DMS53 treated with DMSO at 0.1 percent for 48 hours (cell line): ENCODE results near the gene SHC2.

Source experiments
- DNase-seq: peaks from one replicate; lab custom pipeline; 2025; ENCODE audit not compliant: unreplicated experiment; lab: John Stamatoyannopoulos, UW

Gene SHC2

DNA sequence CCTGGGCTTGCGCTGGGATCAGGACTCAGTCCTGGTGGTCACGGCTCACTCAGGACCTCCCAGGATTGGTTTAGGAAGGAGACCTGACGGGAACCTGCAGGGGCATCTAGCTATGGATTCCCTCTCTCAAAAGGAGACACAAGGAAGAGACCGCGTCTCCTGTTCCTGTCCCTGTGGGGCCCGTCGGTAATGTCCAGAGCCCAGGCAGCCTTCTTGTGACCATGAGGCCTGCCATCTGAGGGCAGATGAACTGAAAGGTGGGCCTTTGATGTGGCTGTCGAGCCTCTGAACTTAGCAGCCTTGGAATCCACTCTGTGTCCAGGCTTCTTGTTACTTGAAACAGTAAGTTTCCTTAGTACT is 84.7 kb downstream of the SHC2 start:
- no peak for DNase-seq

DNA sequence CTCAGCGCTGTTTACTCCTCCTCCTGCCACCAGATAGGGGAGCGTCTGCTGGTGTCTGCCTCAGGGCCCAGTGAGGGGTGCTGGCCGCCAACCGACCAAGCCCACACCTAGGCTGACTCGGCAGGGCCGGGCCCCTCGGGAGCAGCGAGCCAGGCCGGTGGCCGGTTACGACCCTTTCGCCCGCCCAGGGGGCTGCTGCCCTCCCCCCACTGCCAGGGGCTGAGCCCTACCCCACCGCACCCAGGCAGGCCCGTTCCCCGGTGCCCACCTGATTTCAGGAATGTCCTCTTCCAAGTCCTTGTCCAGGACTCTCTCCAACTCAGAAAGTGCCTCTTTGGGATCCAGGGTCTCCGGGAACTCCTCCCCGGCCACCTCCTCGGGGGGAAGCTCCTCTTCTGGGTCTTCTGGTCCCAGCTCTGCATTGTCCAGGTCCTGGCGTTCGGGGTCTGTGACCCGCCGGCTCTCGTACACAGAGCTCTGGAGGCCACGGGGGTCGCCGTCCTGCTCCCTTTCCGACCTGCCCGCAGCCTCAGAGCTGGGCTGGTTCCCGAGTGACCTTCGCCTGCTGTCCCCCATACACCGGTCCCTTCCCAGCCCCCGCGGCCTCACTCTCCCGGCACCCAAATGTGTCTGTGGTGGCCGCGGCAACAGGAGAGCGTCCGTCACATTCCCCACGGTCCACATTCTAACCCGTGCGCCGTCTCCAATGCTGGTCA is 85.3 kb downstream of the SHC2 start:
- DNase-seq, result no peak

DNA sequence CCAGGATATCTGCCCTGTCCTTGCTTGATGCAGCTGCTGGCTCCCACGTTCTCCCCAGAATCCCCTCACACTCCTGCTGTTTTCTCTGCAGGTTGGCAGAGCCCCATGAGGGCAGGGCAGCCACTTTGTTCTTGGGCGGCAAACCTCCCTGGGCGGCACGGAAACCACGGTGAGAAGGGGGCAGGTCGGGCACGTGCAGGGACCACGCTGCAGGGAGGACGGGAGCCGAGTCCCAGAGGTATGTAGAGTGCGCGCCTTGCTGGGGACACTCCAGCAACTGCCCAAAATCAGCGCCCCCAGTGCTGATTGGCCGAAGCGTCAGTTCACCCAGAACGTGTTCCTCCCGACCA is 86.0 kb downstream of the SHC2 start:
- no peak for DNase-seq

DNA sequence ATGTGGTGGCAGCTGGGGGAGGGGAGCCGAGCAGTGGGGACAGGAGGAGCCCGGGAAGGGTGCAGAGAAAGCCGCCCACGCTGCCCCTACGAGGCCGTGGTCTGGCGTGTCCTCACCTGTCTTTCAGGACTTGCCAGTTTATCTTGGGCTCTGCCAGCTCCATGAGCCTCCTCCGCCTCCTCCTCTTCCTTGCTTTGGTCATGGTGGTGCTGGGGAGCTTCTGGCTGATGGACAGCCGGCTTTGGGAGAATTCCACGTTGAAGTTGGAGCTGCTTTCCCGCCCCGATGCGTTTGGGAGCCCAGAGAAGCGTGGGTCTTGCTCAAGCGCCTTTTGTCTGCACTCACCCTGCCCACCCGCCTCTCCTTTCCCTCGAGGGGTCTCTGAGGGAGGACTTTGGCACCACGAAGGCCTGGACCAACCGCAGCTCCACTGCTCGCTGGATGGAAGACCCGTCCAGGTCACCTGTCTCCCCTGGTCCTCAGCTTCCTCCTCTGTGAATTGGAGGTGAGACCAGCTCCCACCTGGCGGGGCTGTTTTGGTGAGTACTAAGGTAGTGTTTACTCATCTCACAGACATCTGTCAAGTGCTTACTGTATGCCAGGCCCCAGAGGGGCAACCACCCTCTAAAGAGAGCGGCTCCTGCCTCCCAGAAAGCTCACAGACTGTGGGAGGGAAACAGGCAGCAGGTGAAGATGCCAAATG is 86.5 kb downstream of the SHC2 start:
- DNase-seq, result no peak

DNA sequence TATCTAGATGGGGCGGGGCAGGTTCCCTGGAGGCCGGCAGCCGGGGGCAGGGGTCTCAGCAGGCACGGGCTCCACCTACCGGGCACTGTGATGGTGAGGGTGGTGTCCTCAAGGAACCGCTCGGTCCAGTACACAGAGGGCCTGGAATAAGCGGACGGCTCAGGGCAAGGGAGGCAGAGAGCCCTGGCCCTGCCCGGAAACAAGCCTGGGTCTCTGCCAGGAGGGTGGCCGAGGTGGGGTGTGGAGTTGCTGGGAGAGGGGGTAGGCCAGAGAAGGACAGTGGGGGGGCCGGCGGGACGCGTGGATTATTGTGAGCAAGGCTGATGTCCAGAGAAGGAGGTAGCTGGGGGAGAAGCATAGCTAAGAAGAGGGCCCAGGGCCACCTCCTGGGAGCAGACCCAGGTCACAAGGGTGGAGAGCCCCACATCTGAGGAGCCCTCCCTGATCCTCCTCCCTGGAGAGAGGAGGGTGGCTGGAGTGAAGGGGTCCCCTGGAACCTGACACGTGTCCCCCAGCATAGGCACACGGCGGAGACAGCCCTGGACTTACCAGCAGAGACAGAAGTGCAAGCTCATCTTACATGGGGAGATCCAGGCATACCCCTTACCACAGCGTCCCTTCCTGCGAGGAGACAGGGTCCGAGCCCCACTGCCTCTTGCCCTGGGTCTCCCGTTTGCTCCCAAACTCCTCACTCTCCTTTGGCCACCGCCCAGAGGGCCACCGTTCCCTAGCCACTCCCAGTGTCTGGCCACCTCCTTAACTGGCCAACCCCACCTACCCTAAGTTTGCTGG is 87.2 kb downstream of the SHC2 start:
- no peak for DNase-seq

DNA sequence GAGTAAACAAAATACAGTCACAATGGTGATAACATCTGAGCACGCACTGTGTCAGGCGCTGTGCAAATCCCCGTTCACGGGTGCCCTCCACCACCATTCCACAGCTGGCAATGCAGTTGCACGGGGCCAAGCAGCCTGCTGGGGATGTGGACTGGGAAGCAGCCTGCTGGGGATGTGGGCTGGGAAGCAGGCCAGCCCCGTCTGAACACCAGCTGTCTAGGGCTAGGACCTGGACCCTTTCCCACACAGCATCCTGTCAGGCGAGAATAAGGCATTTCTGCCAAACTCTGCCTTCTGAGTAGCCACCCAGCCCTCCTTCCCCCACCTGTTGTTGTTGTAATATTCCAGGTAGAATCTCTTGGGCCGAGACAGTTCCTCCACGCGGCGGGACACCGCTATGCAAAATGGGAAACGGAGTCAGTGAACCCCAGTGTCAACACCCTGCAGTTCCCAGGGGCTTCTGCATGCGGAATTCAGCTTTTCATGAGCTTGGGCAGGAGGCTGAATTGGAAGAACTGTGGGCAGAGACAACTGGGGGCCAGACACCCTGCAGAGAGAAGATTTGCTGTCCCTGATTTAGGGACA is 88.4 kb downstream of the SHC2 start:
- DNase-seq, result no peak

DNA sequence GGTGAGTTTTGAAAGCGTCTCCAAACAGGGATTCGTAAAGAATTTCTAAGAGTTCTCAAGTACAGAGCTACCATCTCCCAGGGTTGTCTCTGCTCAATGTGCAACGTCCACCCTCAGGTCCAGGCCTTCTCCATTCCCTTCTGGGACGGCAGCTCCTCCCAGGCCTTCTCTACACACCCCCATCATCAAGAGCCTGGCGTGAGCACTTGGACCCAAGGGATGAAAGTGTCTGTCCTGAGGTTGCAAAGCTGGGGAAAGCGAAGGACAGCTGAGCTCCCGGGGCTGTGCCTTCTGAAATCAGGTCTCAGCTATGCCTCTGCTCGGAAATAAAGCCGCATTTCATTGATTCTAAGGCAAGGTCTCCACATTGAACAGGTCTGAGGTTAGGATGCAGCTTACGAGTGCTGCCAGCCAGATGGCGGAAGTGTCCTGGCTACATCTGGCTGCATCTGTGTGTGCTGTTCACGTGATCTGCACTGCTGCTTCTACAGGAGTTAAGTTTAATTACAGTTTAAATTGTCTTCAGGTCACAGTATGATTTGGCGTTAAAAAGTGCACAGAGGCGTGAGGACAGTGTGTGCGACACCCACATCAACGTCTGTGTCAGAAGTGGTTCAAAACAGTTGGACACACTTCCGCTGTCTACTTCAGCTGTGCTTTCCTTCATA is 89.2 kb downstream of the SHC2 start:
- no peak for DNase-seq

DNA sequence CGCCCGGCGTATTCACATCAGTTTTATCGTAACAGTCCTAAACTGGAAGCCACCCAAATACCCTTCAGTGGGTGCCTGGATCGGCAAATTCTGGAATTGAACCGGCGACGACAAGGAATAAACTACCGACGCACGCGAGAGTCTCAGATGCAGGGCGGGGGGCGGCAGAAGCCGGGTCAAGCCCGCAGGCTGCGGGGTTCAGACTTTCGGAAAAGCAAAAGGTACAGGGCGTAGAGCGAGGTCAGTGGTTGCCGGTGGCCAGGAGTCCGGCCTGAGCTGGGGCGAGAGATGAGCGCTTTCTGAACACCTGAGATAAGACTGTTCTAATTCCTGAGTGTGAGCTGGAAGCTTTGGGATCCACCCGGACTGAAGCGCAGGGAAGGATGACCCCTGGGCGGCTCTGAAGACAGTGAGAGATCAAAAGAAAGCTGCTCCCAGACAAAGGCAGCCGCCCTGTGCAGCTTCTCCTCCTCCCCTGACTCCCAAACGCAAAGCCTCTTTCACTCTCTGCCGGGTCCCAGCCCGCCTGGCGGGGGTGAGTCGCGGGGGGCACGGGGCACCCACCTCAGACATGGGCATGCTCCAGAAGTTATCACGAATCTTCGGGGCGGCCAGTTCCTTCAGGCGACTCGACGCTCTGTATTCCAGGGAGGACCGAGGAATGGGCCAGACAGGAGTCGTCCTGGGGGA is 90.0 kb downstream of the SHC2 start:
- DNase-seq, result no peak

DNA sequence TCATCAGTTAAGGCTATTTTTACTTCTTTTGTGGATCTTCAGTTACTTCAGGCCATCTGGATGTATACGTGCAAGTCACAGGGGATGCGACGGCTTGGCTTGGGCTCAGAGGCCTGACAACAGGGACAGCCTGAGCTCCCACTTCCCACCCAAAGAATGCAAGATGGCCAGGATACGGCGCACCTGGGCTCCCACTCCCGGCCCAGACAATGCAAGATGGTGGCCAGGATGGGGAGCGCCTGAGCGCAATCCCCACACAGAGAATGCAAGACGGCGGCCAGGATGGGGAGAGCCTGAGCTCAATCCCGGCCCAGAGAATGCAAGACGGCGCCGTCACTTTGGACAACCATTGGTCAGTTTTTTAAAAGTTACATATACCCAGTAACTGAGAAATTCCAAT is 91.0 kb downstream of the SHC2 start:
- no peak for DNase-seq

DNA sequence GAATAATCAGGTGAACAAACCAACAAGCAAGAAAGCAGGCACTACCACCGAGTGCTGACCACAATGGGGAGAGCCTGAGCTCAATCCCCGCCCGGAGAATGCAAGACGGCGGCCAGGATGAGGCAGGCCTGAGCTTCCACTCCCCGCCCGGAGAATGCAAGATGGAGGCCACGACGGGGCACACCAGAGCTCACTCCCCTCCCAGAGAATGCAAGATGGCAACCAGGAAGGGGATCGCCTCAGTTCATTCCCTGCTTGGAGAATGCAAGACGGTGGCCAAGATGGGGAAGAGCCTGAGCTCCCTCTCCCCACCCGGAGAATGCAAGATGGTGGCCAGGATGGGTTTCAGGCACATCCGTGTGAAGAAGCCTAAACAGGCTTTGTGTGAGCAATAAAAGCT is 91.6 kb downstream of the SHC2 start:
- no peak for DNase-seq

DNA sequence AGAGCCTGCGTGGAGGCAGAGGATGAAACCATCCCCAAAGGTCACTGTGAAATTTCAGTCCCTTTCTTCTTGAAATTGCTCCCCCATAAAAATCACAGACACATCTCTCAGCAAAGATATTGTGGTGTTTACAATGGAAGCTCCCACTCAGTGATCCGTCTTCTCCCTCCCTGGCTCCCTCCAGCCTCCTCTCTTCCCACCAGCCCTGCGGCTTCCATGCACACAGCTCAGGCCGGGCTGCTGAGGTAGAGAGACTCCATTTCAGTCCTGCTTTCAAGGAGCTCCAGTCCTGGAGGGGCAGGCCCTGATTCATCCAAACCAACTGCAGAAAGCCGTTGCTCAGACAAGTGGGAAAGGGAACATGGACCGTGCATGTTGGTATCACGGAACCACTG is 92.2 kb downstream of the SHC2 start:
- DNase-seq, result no peak

DNA sequence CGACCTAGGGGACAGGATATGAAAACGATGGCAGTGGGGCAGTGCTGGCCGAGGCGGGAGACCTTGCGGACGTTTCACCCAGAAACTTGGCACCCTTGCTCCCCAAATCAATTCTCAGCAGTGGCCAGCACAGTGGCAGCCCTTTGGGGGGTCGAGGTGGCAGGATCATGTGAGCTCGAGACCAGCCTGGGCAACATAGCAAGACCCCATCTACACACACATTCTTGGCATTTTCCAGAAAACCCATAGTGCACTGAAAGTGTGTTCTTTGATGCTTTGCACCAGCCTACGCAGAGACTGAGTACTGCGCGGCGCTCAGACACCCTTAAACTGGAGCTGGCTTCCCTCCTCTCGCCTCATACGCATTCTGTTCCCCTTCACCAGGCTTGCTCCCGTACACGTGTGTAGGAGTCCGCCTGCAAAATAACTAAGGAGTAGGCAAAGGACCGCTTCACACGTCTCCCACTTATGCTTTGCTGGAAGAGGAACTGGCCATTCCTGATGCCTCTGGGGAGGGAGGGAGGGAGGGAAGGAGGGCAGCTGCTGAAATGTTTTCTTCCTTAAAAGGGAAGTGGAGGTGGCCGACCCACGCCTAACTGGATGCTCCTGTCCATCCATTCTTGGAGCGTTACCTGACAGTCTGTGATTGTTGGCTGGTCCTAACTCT is 92.7 kb downstream of the SHC2 start:
- no peak for DNase-seq

DNA sequence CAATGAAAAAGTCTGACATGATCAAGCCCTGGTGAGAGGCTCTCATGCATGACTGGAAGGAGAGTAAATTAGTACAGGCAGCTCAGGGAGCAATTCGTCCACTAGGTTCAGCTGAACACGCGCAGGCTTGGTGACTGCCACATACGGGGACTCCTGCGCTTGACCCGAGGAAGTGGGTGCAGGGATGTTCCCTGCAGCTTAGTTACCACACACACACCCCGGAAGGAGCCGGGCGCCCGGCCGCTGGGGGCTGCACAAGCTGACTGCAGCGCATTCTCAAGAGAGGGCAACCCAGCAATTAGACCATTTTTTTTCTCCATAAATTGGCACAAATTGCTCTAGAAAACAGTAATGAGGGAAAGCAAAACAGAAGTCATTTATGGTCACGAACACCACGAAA is 93.3 kb downstream of the SHC2 start:
- no peak for DNase-seq

DNA sequence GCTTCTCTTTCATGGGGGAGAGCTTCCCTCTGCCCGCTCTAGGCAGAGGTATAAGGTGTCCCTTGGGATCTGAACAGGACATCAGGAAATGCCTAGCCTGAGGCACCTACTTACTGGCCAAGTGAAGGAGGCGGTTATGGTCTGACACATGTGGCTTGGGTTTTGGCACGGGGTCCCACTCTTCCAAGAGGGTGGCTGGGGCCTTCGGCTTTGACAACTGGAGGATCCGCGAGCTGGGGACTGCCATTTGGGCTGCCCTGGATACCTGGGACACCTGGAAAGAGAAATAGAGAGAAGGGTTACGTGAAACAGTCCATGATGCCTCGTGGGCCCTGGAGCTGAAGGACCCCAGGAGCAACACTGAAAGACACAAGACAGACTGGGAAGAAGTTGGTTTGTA is 93.9 kb downstream of the SHC2 start:
- no peak for DNase-seq
